Measurements from ENCODE around the gene GREB1L.

GREB1L gene

DNA sequence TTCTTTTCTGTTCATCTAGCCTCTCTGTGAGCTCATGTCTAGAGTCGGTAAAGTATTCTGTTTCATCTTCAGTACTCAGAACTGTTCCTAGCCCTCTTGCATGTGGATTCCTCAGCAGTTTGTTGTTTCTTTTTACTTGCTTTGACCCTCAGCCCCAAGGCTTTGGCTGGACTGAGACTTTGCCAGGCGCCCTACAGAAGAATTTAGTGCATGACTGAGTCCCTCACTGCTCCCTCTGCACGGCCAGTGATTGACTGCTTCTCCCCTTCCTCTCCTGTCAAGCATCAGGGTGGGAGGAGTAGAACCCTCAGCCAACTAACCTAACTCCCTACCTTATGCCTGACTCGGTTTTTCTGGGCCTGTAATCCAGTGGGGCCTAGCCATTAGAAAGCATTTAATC is 248.7 kb downstream of the GREB1L start:
- no peak for DNase-seq

DNA sequence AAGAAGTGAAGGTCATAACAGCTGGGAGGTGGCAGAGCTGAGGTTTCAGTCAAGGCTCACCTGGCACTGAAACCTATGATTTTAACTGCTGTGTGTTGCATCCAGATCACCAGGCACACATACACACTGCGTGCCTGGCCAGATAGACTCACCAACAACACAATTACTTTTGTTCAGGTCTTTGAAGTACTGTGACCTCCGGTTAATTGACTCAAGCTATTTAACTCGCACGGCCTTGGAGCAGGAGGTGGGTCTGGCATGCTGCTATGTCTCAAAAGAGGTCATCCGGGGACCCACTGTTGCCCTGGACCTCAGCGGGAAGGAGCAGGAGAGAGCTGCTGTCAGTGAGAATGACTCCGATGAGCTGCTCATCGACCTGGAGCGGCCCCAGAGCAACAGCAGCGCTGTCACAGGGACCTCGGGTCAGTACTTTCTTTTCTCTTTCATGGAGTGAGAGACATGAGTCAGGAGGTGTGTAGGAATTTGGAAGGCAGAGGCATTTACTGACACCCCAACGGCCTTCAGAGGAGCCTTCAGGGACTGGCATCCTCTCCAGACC is 254.3 kb downstream of the GREB1L start:
- no peak for DNase-seq

DNA sequence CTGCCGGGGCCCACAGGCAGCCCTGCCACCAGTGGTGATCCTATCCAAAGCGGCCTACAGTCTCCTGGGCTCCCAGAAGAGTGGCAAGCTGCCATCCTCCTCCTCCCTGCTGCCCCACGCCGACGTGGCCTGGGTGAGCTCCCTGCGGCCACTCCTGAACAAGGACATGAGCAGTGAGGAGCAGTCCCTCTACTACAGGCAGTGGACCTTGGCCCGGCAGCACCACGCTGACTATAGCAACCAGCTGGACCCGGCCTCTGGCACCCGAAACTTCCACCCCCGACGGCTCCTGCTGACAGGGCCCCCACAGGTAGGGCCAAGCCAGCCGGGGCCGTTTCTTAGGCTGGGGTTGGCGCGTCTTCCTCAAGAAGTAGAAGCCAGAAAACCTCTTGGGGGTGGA is 258.0 kb downstream of the GREB1L start:
- no peak for DNase-seq

- DNase-seq: no peak
These were observed 260.6 kb downstream of the GREB1L start for GRCh38 chr18:21502661-21503060.

DNA sequence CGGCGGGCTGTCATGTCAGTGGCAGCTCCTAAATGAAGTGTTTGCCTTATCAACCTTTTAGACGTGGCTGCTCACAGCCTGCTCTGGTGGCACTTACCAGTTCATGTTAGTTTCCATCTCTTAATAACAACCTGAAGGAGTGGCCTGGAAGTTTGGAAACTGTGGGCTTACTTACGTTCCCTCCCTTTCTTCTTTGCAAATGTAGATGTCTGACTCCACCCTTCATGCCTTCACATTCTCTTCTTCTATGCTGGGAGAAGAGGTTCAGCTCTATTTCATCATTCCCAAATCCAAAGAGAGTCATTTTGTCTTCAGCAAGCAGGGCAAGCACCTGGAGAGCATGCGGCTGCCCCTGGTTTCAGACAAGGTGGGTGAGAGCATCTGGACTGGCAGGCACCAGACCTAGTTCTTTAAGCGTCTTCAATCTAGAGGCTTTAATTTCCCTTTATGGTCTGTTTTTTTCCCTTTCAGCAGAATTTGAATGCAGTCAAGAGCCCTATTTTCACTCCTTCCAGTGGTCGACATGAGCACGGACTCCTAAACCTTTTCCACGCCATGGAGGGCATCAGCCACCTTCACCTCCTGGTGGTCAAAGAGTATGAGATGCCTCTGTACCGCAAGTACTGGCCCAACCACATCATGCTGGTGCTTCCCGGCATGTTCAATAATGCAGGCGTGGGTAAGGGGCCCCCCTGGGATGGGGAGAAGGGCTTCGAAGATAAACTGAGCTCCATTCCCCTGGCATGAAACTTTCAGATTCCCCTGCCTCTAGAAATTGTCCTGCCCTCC is 266.1 kb downstream of the GREB1L start:
- DNase-seq: no peak

GRCh38 chr18:21509062-21509461 is 267.0 kb downstream of the GREB1L start:
- no peak for DNase-seq

- no peak for DNase-seq
These were observed 271.3 kb downstream of the GREB1L start for GRCh38 chr18:21513292-21513691.

GRCh38 chr18:21513741-21514140 is 271.7 kb downstream of the GREB1L start:
- DNase-seq: no peak

- no peak for DNase-seq
These were observed 280.5 kb downstream of the GREB1L start for GRCh38 chr18:21522530-21522929.

- DNase-seq: no peak
These were observed 283.9 kb downstream of the GREB1L start for GRCh38 chr18:21525916-21526315.

GRCh38 chr18:21526463-21526862 is 284.4 kb downstream of the GREB1L start:
- no peak for DNase-seq

- no peak for DNase-seq
These were observed 292.3 kb downstream of the GREB1L start for GRCh38 chr18:21534327-21534726.

DNA sequence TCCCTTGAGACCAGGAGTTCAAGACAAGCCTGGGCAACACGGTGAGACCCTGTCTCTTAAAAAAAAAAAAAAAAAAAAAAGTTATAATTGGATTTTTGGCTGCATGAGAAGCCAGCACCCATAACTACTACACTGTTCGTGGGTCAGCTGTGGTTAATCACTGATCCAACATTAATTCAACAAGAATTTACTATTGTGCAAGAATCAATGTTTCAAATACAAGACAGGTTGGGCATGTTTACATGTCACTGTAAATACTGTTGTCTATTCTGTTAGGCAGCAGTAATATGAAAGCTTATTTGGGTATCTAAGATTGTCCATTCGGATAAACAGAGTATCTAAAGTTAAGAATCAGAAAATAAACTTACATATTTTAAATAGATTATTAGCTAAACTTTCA is 296.2 kb downstream of the GREB1L start:
- DNase-seq: no peak

DNA sequence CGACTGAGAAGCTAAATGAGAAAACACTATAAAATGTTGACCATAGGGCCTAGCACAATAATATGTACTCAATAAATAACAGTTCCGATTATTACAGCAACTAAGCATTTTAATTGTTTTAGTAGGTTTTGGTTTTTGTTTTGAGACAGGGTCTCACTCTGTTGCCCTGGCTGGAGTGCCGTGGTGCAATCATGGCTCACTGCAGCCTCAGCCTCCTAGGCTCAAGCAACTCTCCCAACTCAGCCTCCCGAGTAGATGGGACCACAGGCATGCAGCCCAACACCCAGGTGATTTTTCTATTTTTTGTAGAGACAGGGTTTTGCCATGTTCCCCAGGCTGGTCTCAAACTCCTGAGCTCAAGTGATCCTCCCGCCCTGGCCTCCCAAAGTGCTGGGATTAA is 304.4 kb downstream of the GREB1L start:
- DNase-seq: no peak

GRCh38 chr18:21548647-21549046 is 306.6 kb downstream of the GREB1L start:
- no peak for DNase-seq

DNA sequence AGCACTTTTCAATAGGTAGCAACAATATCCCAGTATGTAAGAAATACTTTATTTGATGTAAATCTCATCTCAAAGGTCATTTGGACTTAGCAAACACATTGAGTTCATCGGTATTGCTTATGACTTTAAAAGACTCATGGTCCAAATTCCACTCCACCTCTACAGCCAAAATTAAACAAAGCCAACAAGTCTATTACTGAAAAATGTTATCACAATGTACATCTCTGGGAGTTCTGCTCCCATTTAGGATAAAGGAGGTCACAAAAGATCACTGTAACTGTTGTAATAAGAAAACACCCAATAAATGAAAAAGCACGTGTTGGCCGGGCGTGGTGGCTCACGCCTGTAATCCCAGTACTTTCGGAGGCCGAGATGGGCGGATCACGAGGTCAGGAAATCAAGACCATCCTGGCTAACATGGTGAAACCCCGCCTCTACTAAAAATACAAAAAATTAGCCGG is 308.5 kb downstream of the GREB1L start:
- no peak for DNase-seq

DNA sequence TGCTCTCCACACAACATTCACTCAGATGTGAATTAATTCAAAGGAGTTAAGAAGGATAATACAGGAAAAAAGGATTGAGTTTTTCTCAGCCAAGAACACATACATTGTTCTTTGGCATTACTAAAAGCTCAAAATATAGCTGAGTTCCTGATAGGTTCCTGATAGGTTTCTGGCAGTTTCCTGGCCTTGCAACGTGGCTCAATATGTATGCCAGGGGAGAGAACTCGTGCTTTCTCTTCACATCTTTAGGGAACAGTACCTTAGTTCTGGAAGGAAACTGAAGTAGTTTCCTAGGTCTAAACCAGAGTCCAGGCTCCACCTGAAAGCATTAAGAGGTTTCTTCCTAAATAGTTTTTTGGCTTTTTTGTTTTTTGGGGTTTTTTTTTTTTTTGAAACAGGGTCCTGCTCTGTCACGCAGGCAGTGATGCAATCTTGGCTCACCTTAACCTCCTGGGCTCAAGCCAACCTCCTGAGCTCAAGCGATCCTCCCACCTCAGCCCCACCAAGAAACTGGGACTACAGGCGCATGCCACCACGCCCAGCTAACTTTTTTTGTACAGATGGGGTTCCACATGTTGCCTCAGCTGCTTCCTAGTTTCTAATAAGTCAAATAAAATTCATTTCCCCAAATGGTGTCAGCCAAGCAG is 315.7 kb downstream of the GREB1L start:
- no peak for DNase-seq

DNA sequence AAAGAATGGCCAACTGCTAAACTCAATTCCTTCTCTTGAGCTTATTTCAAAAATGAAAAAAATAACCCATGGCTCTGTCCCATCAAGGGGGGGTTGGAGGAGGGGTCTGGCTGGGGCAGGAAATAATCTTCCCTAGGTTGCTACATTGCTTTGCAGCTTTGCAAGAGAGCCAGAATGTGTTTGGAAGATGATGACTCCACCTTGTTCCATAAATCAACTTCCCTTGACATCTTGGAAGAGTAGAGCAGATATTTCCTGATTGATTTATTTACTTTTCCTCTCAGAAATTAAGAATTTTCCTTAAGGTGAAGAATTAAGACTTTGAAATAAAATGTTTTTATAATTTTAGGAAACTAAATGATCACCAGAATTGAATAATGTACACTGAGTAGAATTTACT is 317.2 kb downstream of the GREB1L start:
- DNase-seq: no peak

DNA sequence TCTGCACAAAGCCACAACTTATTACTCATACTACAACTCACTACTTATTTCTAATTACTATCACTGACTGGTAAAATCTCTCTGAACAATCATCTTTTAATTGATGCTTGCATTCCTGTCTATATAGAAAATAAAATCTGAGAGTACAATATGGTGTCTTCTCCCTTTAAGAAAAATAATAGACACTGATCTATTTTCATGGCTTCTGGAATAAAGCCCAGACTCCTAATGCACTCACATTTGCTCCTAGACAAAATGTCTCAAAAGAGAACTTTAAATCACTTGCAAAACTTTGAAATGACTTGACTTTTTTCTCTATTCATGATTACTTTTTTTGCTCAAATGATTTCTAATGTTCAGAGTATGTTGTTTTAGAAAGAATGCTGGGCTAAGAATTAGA is 329.7 kb downstream of the GREB1L start:
- DNase-seq: no peak

All from activated CD4-positive, alpha-beta T cell treated with anti-CD3 and anti-CD28 coated beads for 1 hour (primary cell).